Head of caudate nucleus (tissue), 42 donors: ENCODE data around the gene MCC.
A peak's percentile ranks its signal among the peaks of the same experiment; 100 is the strongest.

Source experiments
- DNase-seq, 42 donors: peaks; one replicate each; pipeline versions ENCODE4 v3.0.0 to v3.0.0-alpha.2; 2020 to 2021; ENCODE audit warnings: mixed read lengths in 7 of 42
- intact Hi-C: fragments of 100-400 bp; cut with DNase I; formaldehyde crosslinking; loops from one replicate; pipeline ENCODE4 v1.15.0; 2022

Gene MCC

GRCh38 chr5:112983363-112983762 is 504.9 kb downstream of the MCC start:
- intact Hi-C loops: no loop called here
- DNase-seq: no peak

GRCh38 chr5:112979723-112980122 is 508.5 kb downstream of the MCC start:
- intact Hi-C loops: loop anchor here (5.0 kb wide), 2 partner anchors 57 to 533 kb away; partner anchors contain the start of genes REEP5 and YTHDC2
- DNase-seq: no peak

GRCh38 chr5:112978836-112979235 is 509.4 kb downstream of the MCC start:
- intact Hi-C loops: loop anchor here (5.0 kb wide), 2 partner anchors 57 to 533 kb away; partner anchors contain the start of genes REEP5 and YTHDC2
- DNase-seq: no peak

GRCh38 chr5:112977440-112977861 is 510.8 kb downstream of the MCC start:
- no peak for DNase-seq
- intact Hi-C loops: loop anchor here (5.0 kb wide), 2 partner anchors 55 to 535 kb away; partner anchors contain the start of genes REEP5 and YTHDC2

- peak; percentile 88 to 98 (median 94) for DNase-seq
- intact Hi-C loops: loop anchor here (5.0 kb wide), 2 partner anchors 54 to 536 kb away; partner anchors contain the start of genes REEP5 and YTHDC2
Observed at GRCh38 chr5:112976432-112977309, 511.6 kb downstream of the MCC start, which contains the start of gene DCP2. Gene DCP2 (plus strand): TSS chr5:112976798. CDS start chr5:112976934, 136 bp downstream.

- intact Hi-C loops: loop anchor here (5.0 kb wide), 2 partner anchors 54 to 536 kb away; partner anchors contain the start of genes REEP5 and YTHDC2
- peak in 1 of 42 donors; percentile 6 for DNase-seq
Observed at GRCh38 chr5:112975721-112976431, 512.4 kb downstream of the MCC start.

- DNase-seq: no peak
- intact Hi-C loops: loop anchor here (5.0 kb wide), 2 partner anchors 53 to 537 kb away; partner anchors contain the start of genes REEP5 and YTHDC2
Observed at GRCh38 chr5:112974901-112975300, 513.4 kb downstream of the MCC start.

GRCh38 chr5:112973904-112974303 is 514.3 kb downstream of the MCC start:
- intact Hi-C loops: no loop called here
- no peak for DNase-seq

GRCh38 chr5:112973036-112973435 is 515.2 kb downstream of the MCC start:
- intact Hi-C loops: no loop called here
- no peak for DNase-seq
